Amygdala (tissue), 56 donors: ENCODE data around the gene COL23A1.

ENCODE experiments used
- DNase-seq, 56 donors: peaks; one replicate each; lab custom pipeline; 2025; lab: John Stamatoyannopoulos, UW

The COL23A1 gene

GRCh38 chr5:178560911-178561310, 29.3 kb downstream of the COL23A1 start:
- DNase-seq = no peak

DNA sequence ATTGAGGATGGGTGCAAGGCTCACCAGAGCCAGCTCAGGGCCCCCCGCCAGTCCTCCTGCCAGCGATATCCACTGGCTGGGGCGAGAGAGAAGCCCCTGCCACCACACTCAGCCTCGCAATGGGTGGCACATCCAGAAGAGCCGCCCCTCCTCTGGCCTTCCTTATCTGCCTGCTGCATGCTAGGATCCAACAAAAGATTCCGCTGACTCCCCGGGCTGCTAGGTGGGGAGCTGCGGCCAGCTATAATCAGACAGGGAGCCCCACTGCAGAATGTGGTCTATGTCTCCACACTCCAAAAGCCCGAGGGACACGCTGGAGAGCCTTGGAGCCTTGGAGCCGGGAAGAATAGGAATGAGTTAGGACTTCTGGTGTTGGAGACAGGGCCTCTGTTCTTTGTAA, 32.8 kb downstream of the COL23A1 start:
- DNase-seq = no peak

GRCh38 chr5:178555771-178556211, 34.4 kb downstream of the COL23A1 start:
- no peak for DNase-seq

- DNase-seq = no peak
Observed at GRCh38 chr5:178555005-178555404, 35.2 kb downstream of the COL23A1 start.

DNA sequence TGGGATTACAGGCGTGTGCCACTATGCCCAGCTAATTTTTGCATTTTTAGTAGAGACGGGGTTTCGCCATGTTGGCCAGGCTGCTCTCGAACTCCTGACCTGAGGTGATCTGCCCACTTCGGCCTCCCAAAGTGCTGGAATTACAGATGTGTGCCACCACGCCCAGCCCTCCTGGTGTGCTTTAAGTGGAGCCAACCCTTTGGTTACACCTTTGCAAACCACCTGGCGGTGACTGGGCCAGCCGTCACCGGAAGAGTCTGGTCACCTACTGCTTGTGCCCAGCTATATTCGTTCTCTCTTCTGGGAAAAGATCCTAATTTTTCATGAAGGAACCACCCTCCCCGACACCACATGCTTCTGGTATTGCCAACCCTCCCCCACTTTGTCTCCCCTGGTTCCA, 35.9 kb downstream of the COL23A1 start:
- no peak for DNase-seq

- DNase-seq = no peak
Observed at GRCh38 chr5:178553517-178553916, 36.7 kb downstream of the COL23A1 start.

GRCh38 chr5:178551468-178551867, 38.7 kb downstream of the COL23A1 start:
- DNase-seq = no peak

DNA sequence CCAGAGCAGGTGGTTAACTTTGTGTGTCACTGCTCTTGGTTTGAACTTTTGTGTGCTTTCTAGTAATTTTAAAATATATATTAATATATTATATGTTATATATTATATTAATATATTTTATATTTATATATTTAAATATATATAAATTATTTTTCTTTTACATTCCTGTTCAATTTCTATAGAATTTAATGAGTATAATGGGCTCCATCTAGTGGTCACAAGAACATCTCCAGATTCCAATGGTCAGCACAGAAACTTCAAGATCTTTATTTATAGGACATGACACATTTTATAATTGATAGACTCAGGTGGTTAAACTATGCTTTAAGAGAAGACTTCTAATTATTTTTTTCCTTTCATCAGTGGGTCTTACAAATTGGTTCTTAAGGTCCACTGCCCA, 39.1 kb downstream of the COL23A1 start:
- no peak for DNase-seq

GRCh38 chr5:178548746-178549145, 41.4 kb downstream of the COL23A1 start:
- no peak for DNase-seq

DNA sequence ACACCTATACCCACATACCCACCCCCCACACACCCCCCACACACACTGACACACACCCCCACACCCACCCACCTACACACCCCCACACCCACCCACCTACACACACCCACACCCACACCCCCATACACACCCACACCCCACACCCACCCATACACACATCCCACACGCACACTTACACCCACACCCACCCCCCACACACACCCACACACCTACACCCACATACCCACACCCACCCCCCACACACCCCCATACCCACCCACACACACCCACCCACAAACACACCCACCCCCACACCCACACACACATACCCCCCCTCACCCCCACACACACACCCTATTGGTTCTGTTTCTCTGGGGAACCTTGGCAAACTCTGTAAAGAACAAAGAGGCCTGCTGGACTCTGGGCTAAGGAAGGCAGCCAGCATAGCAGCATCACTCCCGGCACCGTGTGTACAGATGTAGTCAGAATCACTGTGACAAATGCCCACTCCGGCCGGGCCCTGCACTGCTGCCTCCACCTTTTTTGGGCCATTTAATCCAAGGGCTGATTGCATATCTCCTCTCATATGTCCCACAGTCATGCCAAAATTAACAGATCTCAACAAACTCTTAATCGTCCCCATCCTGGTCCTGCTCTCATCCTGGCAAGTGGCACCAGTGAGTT, 42.3 kb downstream of the COL23A1 start:
- DNase-seq = peak in 3 of 56 donors; percentile 13 to 67 (median 23)

- no peak for DNase-seq
Observed at GRCh38 chr5:178547052-178547666, 43.0 kb downstream of the COL23A1 start.

DNA sequence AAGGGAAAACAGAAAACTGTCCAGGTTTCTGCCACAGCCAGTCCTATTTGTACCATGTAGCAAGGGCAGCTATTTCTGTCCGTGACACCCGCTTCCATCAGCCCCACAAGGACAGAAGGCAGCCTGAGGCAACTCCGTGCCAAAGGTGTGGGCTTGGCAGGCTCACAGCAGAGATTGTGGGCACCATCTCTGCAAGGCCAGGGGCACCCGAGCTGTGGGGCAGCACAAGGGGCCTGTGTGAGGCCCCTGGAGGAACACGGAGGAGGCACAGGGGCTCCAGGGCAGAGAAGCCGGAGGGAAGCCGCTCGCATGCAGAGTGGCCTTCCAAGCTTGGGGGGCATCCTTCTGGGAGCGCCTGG, 43.5 kb downstream of the COL23A1 start:
- no peak for DNase-seq

GRCh38 chr5:178545941-178546674, 44.1 kb downstream of the COL23A1 start:
- no peak for DNase-seq

DNA sequence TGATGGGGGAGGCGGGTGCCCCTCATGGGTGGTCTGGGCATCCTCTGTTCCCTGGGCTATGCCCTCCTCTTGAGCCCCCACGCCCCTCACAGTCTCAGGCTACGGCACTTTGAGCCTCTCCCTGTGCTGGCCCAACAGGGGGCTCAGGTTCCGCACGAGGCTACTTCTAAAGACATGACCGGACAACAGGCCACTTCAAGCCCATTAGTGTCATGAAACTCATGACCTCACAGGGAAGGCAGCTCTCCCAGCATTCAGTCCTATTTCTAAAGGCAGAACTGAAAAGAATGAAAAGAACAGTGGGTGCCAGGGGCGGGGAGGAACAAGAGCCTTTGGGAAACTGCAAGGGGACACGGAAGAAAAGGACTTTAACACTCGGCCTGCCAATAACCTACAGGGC, 45.0 kb downstream of the COL23A1 start:
- peak in 3 of 56 donors; percentile 9 to 34 (median 21) for DNase-seq

DNA sequence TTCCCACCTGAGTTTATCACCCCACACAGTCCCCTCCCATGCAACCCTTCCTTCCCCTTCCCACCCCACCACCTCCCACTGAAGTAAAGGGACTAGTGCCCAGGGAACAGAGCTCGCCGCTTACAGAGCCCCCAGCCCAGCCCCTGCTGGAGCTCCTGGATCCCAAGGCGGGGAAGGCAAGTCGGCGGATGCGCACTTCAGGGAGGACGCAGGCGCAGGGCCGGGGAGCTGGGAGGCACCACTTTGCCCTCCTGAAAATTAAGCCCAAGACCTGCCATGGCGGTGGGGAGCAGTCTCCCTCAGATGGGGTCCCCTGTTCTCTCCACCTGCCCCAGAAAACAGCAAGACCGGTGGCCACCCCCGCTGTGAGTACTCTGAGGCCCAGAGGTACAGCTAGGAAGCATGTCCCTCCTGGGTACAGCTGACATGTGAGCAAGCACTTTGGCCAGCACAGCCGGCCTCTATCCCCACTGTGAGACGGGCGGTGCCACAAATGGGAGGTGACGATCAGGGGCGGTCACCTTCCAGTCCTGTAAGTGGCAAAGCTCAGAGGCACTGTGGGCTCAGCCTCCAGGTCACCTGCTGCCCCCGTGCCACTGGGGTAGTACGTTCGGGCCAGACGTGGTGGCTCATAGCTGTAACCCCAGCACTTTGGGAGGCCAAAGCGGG, 45.9 kb downstream of the COL23A1 start:
- DNase-seq = no peak

- DNase-seq = peak in 1 of 56 donors; percentile 15
Observed at GRCh38 chr5:178542455-178542854, 47.7 kb downstream of the COL23A1 start.

DNA sequence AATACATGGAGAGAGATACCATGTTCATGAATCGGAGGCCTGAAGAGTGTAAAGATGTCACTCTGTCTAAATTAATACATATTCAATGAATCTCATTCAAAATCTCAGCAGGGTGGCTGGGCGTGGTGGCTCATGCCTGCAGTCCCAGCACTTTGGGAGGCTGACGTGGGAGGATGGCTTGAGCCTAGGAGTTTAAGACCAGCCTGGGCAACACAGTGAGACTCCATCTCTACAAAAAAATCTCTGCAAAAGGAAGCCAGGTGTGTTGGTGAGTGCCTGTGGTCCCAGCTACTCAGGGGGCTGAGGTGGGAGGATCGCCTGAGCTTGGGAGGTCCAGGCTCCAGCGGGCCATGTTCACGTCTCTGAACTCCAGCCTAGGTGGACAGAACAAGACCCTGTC, 49.7 kb downstream of the COL23A1 start:
- DNase-seq = no peak

DNA sequence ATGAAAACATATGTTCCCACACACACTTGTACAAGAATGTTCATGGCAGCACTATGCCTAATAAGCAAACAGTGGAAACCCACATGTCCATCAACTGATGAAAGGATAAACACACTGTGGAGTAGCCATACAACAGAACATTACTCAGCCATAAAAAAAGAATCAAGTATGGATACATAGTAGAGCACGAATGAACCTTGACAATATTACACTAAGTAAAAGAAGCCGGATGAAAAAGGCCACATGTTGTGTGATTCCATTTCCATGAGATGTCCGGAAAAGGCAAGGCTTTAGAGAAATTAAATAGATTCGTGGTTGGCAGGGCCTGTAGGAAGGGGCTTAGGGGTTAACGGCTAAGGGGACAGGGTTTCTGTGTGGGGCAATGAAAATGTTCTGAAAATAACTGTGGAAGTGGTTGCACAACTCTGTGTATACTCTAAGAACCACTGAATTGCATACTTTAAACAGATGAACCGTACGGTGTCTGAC, 51.4 kb downstream of the COL23A1 start:
- DNase-seq = no peak

DNA sequence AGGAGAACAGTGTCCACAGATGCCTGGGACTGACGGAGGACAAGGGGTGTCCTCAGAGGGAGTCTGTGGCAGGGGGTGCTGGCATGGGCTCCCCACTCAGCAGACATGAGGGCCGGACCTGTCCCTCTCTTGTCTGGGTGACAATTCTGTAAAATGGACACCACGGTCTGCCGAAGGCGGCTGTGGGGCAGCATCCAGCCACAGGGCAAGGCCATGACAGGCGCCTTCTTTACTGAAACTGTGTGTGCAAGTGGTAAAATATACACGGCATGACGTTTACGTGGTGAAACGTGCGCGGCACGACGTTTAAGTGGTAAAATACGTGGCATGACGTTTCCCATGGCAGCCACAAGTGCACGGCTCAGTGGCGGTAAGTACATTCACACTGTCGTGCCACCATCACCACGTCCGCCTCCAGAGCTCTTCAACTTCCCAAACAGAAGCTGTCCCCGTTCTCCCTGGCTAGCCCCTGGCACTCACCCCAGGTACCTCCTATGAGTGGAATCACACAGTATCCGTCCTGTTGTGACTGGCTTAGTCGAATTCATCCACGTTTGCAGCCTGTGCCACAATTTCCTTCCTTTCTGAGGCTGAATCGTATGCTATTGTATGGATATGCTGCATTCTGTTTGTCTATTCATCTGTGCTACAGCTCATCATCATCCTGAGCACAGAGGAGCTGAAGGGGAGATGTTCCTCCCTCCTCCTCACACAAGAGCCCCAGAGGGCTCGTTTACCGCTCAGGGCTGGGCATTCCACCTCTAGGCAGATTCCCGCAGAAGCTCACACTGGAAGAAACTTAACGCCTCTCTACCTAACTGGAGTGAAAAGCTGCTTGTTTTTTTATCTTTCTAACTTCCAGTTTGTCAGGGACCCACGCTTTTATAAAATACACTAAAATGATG, 52.5 kb downstream of the COL23A1 start:
- DNase-seq = no peak
